T-helper 17 cell (primary cell): ENCODE data around the gene LHX3. TPM values are rescaled to one million over a fixed set of nuclear protein-coding genes. Genes with fewer than 3 reads are reported as not detected.
A peak's percentile ranks its signal among the peaks of the same experiment; 100 is the strongest.

Experiments
- ATAC-seq: fragments of 150-1000 bp; cut with Tn5 transposase; 2 replicates; pipeline ENCODE4 v1.10.0; 2021; ENCODE audit warnings: mild to moderate bottlenecking, moderate library complexity
- DNase-seq, 3 donors: peaks; one replicate each; pipeline versions ENCODE4 v3.0.0 to v3.0.0-alpha.2; 2020 to 2021
- H3K9me3 ChIP-seq: one replicate; pipeline ENCODE4 v1.7.0; 2013; ENCODE audit warnings: low read length, mild to moderate bottlenecking; ENCODE audit not compliant: control insufficient read depth, poor library complexity, severe bottlenecking
- H3K27ac Mint-ChIP-seq: one replicate; pipeline ENCODE4 v1.8.0; 2022; ENCODE audit warnings: mild to moderate bottlenecking, moderate library complexity, mixed read lengths
- H3K27me3 Mint-ChIP-seq: one replicate; pipeline ENCODE4 v1.8.0; 2022; ENCODE audit warnings: mixed read lengths
- H3K36me3 Mint-ChIP-seq: one replicate; pipeline ENCODE4 v1.8.0; 2022; ENCODE audit warnings: low read depth, mixed read lengths
- H3K4me1 Mint-ChIP-seq: one replicate; pipeline ENCODE4 v1.8.0; 2022; ENCODE audit warnings: mild to moderate bottlenecking, mixed read lengths
- H3K4me3 Mint-ChIP-seq: one replicate; pipeline ENCODE4 v1.8.0; 2022; ENCODE audit warnings: mild to moderate bottlenecking, moderate library complexity, mixed read lengths
- total RNA-seq, 4 donors: library from RNA in 2 of 4; stranded (reverse) in 2 of 4; gene quantifications; one replicate each; pipeline ENCODE4 v1.2.3 and lab custom pipeline; 2022 to 2026

The LHX3 gene
- total RNA-seq, 2 donors from 2014 or later, result 0.10 to 0.18 TPM

DNA sequence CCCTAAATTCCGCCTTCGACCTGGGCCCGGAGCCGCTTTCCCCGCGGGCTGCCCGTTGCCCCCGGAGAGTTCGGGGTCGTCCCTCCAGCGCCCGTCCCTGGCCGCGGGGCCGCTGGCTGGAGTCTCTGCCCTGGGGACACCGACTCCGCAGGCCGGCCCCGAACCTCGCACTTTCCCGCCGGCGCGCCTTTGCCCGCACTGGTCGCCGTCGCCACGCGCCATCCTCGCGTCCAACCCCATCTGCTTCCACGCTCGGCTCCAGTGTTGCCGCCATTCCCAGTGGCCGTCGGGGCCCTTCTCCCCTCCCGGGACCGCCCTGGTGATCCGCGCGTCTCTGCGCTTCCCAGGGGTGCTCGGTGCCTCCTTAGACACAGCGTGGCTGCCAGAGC, 11.0 kb downstream of the LHX3 start:
- peaks cover 7% of the 10 kb centered on the region for H3K4me1 Mint-ChIP-seq
- no peaks in the 10 kb centered on the region for H3K36me3 Mint-ChIP-seq
- DNase-seq (no peak), ATAC-seq (no peak)
- no peak overlapping the region for H3K27ac Mint-ChIP-seq
- no peak overlapping the region for H3K4me3 Mint-ChIP-seq
- no peaks in the 10 kb centered on the region for H3K9me3 ChIP-seq
- H3K27me3 Mint-ChIP-seq, result peaks cover 36% of the 10 kb centered on the region

DNA sequence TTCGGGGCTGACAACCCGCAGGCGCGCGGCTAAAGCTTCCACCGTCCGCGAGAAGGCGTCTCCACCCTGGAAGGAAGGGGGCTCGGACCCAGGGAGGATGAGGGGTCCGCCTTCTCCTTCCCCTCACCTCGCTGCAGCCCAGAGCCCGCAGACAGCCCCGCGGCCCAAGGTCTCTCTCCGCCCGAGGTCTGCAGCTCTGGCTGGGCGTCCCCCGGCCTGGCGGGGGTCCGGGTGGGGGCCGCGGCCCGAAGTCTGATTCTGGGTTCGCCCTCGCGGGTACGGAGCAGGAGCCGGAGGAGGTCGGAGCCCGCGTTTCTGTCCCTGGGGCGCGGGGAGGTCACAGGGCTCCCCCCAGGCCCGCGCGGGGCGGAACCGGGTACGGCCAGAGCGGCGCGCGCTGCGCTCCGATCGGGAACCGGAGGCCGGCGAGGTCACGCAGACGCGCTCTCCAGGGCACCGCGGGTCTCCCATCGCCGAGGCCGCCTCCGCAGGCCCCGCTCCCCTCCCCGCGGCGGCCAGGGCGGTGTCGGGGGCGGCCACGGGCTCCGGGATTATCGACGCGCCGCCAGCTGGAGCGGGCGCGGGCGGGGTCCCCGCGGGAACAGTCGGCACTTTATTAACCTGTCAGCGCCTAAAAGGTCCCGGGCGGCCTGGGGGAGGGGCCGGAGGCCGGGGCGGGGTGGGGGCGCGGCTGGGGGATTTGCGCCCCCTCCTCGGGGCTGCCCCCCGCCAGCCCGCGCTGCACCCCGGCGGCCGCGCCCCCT, 11.6 kb downstream of the LHX3 start:
- ATAC-seq, result no peak
- Mint-ChIP-seq H3K4me1 (peaks cover 5% of the 10 kb centered on the region), H3K4me3 (no peak overlapping the region), H3K36me3 (no peaks in the 10 kb centered on the region), H3K27ac (no peak overlapping the region), H3K27me3 (peaks cover 36% of the 10 kb centered on the region)
- H3K9me3 ChIP-seq, result no peaks in the 10 kb centered on the region
- DNase-seq, result no peak

DNA sequence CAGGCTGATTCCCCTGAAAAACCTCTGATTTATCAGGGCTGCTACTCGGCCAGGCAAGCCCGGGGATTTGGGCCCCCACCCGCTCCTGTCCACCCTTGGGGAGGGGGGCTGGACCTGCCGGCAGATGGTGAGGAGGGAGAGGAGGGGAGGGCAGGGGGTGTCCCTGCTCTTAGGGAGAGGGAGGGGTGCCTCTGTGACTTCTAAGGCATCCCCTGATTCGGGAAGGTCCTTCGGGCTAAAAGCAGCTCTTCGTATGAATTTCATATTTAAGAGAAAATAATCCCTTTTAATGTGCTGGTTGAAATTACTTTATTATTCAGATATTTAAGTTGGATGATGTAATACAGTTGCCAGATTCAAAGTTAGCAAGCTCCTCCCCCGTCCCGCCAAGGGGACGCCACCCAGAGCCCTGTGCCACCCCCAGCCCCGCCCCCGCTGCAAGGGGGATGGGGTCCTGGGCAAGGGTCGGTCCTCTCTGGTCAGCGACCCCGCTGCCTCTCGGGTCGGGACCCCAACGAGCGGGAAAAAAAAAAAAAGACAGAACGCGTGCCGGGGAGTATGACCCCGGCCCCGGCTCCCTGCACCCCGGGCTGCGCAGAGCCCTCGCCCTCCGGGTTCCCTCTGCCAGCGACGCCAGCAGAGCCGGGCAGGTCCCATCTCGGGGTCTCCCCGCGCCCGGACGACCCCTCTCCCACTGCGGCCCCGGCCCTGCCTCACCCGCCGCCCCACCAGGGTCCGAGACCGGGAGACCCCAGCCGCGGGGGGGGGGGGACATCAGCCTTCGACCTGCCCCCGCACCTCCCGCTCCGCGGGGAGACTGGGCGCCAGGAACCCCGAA, 12.4 kb downstream of the LHX3 start:
- Mint-ChIP-seq H3K36me3 (no peaks in the 10 kb centered on the region), H3K27me3 (peaks cover 41% of the 10 kb centered on the region), H3K4me1 (peaks cover 5% of the 10 kb centered on the region), H3K4me3 (no peak overlapping the region), H3K27ac (no peak overlapping the region)
- no peaks in the 10 kb centered on the region for H3K9me3 ChIP-seq
- ATAC-seq (no peak), DNase-seq (no peak)

DNA sequence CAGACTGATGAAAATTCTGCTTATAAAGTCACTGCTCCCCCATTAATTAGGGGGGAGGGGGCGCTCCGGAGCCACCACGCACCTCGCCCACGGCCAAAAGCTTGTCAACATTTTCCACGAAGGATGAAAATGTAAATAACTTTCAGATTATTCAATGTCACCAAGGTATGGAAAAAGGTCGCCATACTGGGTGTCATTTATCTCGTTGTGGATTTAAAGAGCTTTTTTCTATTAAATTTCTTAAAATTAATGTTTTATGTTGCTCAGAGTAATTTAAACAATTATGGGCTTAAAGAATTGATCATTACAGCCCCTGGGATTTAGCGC, 13.0 kb downstream of the LHX3 start:
- Mint-ChIP-seq H3K27ac (no peak overlapping the region), H3K4me3 (no peak overlapping the region), H3K4me1 (peaks cover 5% of the 10 kb centered on the region), H3K36me3 (no peaks in the 10 kb centered on the region), H3K27me3 (peaks cover 46% of the 10 kb centered on the region)
- no peaks in the 10 kb centered on the region for H3K9me3 ChIP-seq
- DNase-seq (no peak), ATAC-seq (no peak)

DNA sequence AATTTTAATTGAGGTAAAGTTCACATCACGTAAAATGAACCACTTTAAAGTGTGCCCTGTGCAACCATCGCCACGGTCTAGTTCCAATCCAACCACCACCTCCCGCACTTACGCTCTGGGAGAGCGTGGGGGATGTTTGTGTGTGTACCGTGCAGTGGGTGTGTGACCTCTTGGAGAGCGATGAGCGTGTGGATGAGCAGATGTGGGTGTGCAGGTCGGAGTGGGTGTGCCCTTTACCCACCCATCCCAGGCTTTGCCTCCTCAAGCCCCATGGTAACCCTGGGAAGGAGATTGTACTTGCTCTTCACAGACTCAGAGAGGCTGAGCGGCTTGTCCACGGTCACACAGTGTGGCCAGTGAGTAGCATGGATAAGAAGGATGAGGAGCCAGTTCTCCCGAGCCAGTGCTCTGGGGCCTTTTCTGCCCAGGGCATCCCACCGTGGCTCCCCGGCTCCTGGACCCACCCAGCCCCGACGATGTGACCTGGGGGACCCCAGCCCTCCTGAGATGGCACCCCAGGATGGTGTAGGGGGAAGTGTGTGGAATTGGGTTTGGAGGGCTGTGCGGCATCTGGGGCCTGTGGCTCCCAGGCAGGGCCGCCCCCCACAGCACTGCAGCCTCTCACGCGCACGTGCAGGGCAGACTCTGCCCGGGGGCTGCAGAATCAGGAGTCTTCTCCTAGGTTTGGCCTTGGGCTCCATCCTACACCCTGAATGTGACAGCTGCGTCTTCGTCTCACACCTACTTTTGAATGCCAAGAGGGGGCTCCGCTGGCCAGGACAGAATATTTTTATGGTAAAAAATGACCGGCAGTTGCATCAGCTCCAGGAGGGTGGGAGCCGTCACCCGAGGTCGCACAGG, 13.6 kb downstream of the LHX3 start:
- H3K36me3 Mint-ChIP-seq, result no peaks in the 10 kb centered on the region
- DNase-seq, result no peak
- H3K27ac Mint-ChIP-seq, result no peak overlapping the region
- H3K27me3 Mint-ChIP-seq, result peaks cover 46% of the 10 kb centered on the region
- no peak overlapping the region for H3K4me3 Mint-ChIP-seq
- H3K9me3 ChIP-seq, result no peaks in the 10 kb centered on the region
- H3K4me1 Mint-ChIP-seq, result peaks cover under 1% of the 10 kb centered on the region
- no peak for ATAC-seq

DNA sequence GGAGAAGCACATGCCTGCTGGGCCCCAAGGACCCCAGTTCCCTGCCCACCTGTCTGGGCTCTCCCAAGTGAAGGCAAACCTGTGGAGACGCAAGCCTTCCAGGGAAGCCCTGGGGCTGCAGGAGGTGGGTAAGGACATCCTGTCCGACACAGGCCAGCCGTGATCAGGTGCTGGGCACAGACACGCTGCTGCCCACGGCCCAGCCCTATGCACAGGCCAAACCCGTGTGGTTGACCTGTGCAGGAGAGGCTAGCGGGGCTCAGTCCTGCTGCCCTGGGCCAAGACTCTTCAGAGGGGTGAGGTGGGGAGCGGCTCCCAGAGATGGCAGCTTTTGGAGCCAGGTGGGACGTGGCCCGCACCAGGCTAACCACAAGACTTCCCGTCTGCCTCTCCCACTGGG, 14.3 kb downstream of the LHX3 start:
- H3K9me3 ChIP-seq, result no peaks in the 10 kb centered on the region
- DNase-seq, result no peak
- no peak for ATAC-seq
- H3K4me1 Mint-ChIP-seq, result no peaks in the 10 kb centered on the region
- no peak overlapping the region for H3K27ac Mint-ChIP-seq
- H3K4me3 Mint-ChIP-seq, result no peak overlapping the region
- peaks cover 45% of the 10 kb centered on the region for H3K27me3 Mint-ChIP-seq
- H3K36me3 Mint-ChIP-seq, result no peaks in the 10 kb centered on the region

DNA sequence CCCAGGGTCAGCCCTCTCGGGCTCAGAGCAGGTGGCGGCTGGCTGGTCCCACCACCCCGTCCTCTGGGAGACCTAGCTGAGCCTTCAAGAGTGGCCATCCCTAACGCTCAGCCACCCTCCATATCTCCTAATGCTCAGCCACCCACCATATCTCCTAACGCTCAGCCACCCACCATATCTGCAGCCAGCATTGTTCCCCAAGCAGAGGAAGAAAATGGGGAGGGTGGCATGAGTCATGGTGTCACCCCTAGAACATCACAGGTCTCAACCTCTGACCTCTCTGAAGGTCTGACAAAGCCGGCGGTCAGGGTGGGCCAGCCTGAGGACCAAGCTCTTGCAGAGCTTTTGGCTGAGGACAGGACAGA, 14.7 kb downstream of the LHX3 start:
- DNase-seq (no peak), ATAC-seq (no peak)
- H3K27ac Mint-ChIP-seq, result no peak overlapping the region
- H3K4me3 Mint-ChIP-seq, result no peak overlapping the region
- no peaks in the 10 kb centered on the region for H3K36me3 Mint-ChIP-seq
- H3K4me1 Mint-ChIP-seq, result no peaks in the 10 kb centered on the region
- no peaks in the 10 kb centered on the region for H3K9me3 ChIP-seq
- H3K27me3 Mint-ChIP-seq, result peaks cover 48% of the 10 kb centered on the region

DNA sequence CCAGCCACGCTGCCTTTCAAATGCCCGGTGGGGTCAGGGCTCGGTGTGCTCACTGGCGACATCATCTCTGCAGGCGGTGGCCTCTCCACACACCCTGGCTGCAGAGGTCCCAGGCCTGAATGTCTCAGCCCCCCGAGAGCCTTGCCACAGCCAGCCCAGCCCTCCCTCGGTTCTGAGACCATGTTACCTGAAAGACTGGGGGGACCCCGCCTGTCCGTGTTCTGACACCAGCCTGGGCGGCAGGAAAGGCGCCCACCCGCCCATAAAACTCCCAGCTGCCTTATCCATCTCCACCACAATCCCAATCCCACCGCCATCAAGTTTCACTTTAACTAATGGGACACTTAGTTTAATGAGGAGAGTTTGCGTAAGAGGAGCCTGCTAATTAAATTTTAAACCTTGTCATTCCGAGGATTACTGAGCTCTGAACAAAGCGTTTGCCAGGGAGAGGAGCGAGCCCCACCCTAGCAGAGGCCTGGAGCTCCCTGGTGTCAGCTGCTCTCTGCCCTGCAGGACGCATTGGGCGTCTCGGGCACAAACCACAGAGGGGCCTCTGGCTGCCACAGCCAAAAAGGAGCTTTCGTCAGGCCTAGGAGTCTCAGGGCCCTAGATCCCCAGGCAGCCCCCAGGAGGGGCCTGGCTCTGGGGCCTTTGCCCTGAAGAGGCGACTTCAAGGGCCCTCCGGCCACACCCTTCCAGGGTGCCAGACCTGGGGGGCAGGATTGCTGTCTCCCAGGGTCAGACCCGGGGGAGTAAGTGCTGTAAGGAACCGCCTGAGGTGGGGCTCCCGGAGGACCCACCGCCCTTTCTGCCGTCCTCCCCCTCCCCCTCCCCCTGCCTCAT, 15.3 kb downstream of the LHX3 start:
- no peak overlapping the region for H3K4me3 Mint-ChIP-seq
- ATAC-seq, result no peak
- H3K27ac Mint-ChIP-seq, result no peak overlapping the region
- no peak for DNase-seq
- peaks cover 54% of the 10 kb centered on the region for H3K27me3 Mint-ChIP-seq
- H3K36me3 Mint-ChIP-seq, result no peaks in the 10 kb centered on the region
- H3K4me1 Mint-ChIP-seq, result no peaks in the 10 kb centered on the region
- no peaks in the 10 kb centered on the region for H3K9me3 ChIP-seq

DNA sequence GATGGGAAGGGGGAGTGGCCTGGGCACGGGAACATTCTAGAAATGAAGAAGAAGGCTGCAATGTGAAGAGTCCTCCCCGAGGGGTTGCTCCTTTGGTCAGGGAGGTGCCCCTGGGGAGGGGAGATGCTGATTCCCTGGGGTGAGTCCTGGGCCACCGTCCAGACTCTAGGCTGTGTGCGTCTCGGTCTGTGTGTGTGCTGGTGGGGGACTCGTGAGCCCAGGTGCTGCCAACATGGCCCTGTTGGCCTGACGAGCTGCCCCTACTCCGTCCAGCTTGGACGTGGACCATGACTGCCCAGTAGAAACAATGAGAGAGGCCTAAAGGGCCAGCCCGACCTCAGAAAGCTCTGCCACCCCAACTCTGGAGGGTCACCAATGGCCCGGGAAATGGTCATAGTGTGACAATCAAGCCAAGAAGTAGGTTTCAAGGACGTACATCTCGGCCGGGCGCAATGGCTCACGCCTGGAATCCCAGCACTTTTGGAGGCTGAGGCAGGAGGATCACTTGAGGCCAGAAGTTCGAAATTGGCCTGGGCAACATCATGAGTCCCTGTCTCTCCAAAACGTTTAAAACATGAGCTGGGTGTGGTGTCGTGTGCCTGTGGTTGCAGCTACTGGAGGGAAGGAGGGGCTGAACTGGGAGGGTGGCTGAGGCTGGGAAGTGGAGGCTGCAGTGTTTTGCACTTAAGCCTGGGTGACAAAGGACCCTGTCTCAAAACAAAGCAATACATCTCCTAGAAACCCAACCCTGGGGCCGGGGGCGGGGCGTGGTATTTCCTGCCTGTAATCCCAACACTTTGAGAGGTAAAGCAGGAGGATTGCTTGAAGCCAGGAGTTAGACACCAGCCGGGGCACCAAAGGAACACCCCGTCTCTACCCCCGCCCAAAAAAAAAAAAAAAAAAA, 17.0 kb downstream of the LHX3 start:
- Mint-ChIP-seq H3K27ac (no peak overlapping the region), H3K4me3 (no peak overlapping the region), H3K36me3 (no peaks in the 10 kb centered on the region), H3K27me3 (peaks cover 56% of the 10 kb centered on the region), H3K4me1 (no peaks in the 10 kb centered on the region)
- no peaks in the 10 kb centered on the region for H3K9me3 ChIP-seq
- ATAC-seq, result no peak
- DNase-seq, result peak in 1 of 3 donors; percentile 3

DNA sequence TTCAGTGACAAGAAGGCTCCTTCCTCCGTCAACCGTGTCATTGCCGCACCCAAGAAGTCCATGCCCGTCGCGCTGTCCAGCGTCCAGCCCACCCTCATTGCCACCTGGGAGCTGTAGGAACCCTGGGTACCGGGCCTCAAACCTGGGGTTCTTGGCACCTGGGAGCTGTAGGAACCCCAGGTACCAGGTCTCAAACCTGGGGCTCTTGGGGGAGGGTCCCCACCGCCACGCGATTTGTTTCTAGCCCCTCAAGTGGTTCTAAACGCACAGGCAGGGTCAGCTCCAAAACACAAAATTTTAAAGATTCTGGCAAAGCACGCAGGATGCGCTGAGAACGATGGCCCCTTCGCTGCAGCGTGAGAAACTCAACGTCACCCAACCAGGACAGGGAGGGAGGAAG, 17.7 kb downstream of the LHX3 start:
- Mint-ChIP-seq H3K4me1 (no peaks in the 10 kb centered on the region), H3K4me3 (no peak overlapping the region), H3K36me3 (no peaks in the 10 kb centered on the region), H3K27me3 (peaks cover 61% of the 10 kb centered on the region), H3K27ac (no peak overlapping the region)
- H3K9me3 ChIP-seq, result no peaks in the 10 kb centered on the region
- ATAC-seq (no peak), DNase-seq (no peak)

DNA sequence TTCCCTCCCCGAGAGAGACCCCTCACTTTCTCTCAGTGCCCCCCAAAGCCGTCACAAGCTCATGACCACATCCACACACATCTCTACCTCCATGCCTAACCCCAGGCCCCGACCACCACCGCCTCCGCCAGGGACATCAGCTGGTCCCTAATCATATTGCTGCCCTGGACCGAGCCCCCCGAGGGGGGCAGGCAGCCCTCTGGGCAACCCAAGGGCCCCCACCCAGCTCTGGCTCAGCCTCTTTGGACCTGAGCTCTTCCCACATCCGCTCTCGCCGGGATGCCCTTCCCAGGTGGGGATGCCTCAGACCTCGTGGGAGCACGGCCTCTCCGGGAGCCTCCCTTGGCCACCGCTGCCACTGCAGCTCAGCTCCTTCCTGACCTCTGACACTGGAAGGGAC, 18.5 kb downstream of the LHX3 start:
- Mint-ChIP-seq H3K4me1 (no peaks in the 10 kb centered on the region), H3K4me3 (no peak overlapping the region), H3K27me3 (peaks cover 55% of the 10 kb centered on the region), H3K36me3 (no peaks in the 10 kb centered on the region), H3K27ac (no peak overlapping the region)
- no peaks in the 10 kb centered on the region for H3K9me3 ChIP-seq
- DNase-seq (no peak), ATAC-seq (no peak)
